H1 (cell line): Measurements from ENCODE around the gene TMEM129. TPM values are rescaled to one million over a fixed set of nuclear protein-coding genes. Genes with fewer than 3 reads are reported as not detected.

Source experiments
- KDM4A ChIP-seq: IDR thresholded peaks from one replicate; pipeline ENCODE4 v1.7.1; 2012; ENCODE audit warnings: low read depth, mild to moderate bottlenecking, moderate library complexity, low read length, inconsistent platforms; ENCODE audit not compliant: severe bottlenecking
- PHF8 ChIP-seq: fragments of 200-600 bp; sonication (generic); conservative IDR thresholded peaks from 2 replicates; pipeline ENCODE4 v1.7.1; 2012; ENCODE audit warnings: low read depth, mild to moderate bottlenecking, inconsistent platforms, low read length, moderate library complexity
- RNF2 ChIP-seq: fragments of 200-900, 300-1000 bp; sonication (generic); IDR thresholded peaks from 2 replicates; pipeline ENCODE4 v1.7.1; 2016; ENCODE audit warnings: borderline replicate concordance, low read depth, mild to moderate bottlenecking, antibody characterized with exemption, low read length; ENCODE audit not compliant: poor library complexity, severe bottlenecking; ENCODE audit errors: missing control alignments
- SIN3A ChIP-seq, 2 experiments: IDR thresholded peaks in 1 of 2; conservative IDR thresholded peaks in 1 of 2; 2 replicates each; pipeline ENCODE4 v1.6.1; 2011 to 2012; ENCODE audit warnings: low read length in 2 of 2, improper control_type of control experiment in 1 of 2, low read depth in 1 of 2, mild to moderate bottlenecking in 1 of 2
- polyA plus RNA-seq, 7 experiments: library from polyadenylated mRNA; depleted of rRNA in 3 of 7; stranded (reverse) in 5 of 7; unstranded in 2 of 7; fragments of >200 nt in 5 of 7; fragments of 200-250 nt in 2 of 7; gene quantifications; 1 replicate in 5 of 7; 2 replicates in 1 of 7; 4 replicates in 1 of 7; pipeline versions ENCODE4 v1.2.1 to v1.2.3, GENCODE V29; 2011 to 2013; ENCODE audit warnings: missing spikeins in 2 of 7, mixed read lengths in 2 of 7
- total RNA-seq: library from RNA; stranded (reverse); fragmentation: NEBNext Ultra II Directional; extraction: Animal tissue kit (Norgen Biotek cat#: 25700); gene quantifications from 2 replicates; pipeline ENCODE4 v1.2.1, GENCODE V29; 2021
- TF ChIP-seq, protein P1 (sequence below): IDR thresholded peaks from 2 replicates; pipeline ENCODE4 v1.6.1; 2011; ENCODE audit warnings: low read length, improper control_type of control experiment
- TF ChIP-seq, protein P2 (sequence below): IDR thresholded peaks from 2 replicates; pipeline ENCODE4 v1.6.1; 2012; ENCODE audit warnings: low read length, inconsistent platforms

The TMEM129 gene
- total and polyA plus RNA-seq, 2 of the 8 experiments (the other 6 are each of a cell fraction or from before 2014, with no cell fraction given) = 31.5 to 58.7 TPM

GRCh38 chr4:1748465-1748995 is 27.4 kb upstream of the TMEM129 start (continued):
- TF ChIP-seq, protein P1, sequence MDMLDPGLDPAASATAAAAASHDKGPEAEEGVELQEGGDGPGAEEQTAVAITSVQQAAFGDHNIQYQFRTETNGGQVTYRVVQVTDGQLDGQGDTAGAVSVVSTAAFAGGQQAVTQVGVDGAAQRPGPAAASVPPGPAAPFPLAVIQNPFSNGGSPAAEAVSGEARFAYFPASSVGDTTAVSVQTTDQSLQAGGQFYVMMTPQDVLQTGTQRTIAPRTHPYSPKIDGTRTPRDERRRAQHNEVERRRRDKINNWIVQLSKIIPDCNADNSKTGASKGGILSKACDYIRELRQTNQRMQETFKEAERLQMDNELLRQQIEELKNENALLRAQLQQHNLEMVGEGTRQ = no peak
- TF ChIP-seq KDM4A (no peak), RNF2 (no peak), PHF8 (no peak), SIN3A (conservative IDR thresholded peaks at IDR 0.05 in 1 of 2, IDR thresholded peaks at IDR 0.05 in 1 of 2; ENCODE audit: low read depth in 1 of 2, low read length in 2 of 2) (0 out of 4 replicates have a peak, but pooled peaks of 1 of the 2 experiments have one; percentile 45)
- TF ChIP-seq, protein P2, sequence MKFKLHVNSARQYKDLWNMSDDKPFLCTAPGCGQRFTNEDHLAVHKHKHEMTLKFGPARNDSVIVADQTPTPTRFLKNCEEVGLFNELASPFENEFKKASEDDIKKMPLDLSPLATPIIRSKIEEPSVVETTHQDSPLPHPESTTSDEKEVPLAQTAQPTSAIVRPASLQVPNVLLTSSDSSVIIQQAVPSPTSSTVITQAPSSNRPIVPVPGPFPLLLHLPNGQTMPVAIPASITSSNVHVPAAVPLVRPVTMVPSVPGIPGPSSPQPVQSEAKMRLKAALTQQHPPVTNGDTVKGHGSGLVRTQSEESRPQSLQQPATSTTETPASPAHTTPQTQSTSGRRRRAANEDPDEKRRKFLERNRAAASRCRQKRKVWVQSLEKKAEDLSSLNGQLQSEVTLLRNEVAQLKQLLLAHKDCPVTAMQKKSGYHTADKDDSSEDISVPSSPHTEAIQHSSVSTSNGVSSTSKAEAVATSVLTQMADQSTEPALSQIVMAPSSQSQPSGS = no peak
